ENCODE results near the gene XAGE2. TPM values are rescaled to one million over a fixed set of nuclear protein-coding genes. Genes with fewer than 3 reads are reported as not detected.

XAGE2 gene
- total and polyA plus RNA-seq, 9 of the 15 experiments (the other 6 are each of a cell fraction or from before 2014, with no cell fraction given): 0.14 to 0.36 (median 0.21) TPM; not detected in 6

DNA sequence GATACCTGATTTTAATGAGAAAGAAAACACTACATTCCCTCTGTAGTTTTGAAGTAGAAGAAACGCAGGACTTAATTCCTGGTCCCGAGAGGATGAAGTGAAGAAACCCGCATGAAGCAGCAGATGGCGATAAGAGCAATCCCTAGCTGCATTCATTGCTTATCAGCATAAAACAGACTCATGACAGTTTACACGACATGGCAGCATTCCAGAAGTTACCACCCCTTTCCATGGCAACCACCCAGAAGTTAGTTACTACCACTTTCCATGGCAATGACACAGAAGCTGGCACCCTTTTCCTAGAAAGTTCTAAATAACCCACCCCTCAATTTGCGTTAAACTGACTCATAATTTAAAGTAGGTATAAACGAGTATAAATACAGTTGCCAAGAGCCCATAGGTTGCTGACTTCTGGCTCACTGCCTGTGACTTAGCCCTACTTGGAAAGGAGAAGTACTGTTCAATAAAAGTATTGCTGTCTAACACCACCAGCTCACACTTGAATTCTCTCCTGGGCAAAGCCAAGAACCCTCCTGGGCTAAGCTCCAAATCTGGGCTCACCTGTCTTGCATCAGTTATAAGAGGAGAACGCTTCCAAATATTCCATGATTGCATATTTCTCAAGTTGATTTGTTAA lies 5.5 kb upstream of the XAGE2 start (continued):
- TF ChIP-seq, protein P1, sequence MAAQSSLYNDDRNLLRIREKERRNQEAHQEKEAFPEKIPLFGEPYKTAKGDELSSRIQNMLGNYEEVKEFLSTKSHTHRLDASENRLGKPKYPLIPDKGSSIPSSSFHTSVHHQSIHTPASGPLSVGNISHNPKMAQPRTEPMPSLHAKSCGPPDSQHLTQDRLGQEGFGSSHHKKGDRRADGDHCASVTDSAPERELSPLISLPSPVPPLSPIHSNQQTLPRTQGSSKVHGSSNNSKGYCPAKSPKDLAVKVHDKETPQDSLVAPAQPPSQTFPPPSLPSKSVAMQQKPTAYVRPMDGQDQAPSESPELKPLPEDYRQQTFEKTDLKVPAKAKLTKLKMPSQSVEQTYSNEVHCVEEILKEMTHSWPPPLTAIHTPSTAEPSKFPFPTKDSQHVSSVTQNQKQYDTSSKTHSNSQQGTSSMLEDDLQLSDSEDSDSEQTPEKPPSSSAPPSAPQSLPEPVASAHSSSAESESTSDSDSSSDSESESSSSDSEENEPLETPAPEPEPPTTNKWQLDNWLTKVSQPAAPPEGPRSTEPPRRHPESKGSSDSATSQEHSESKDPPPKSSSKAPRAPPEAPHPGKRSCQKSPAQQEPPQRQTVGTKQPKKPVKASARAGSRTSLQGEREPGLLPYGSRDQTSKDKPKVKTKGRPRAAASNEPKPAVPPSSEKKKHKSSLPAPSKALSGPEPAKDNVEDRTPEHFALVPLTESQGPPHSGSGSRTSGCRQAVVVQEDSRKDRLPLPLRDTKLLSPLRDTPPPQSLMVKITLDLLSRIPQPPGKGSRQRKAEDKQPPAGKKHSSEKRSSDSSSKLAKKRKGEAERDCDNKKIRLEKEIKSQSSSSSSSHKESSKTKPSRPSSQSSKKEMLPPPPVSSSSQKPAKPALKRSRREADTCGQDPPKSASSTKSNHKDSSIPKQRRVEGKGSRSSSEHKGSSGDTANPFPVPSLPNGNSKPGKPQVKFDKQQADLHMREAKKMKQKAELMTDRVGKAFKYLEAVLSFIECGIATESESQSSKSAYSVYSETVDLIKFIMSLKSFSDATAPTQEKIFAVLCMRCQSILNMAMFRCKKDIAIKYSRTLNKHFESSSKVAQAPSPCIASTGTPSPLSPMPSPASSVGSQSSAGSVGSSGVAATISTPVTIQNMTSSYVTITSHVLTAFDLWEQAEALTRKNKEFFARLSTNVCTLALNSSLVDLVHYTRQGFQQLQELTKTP (IDR thresholded peaks at IDR 0.05; ENCODE audit: low read depth in 1 of 2, partially characterized antibody in 2 of 2): no peak
- TF ChIP-seq ZBTB12 (CRISPR knock-in tag; IDR thresholded peaks at IDR 0.05) (no peak), NR3C1 (CRISPR knock-in tag; IDR thresholded peaks at IDR 0.05) (no peak), RBBP5 (IDR thresholded peaks at IDR 0.05; ENCODE audit: borderline replicate concordance, insufficient read depth, low read length, poor library complexity, severe bottlenecking) (no peak), SMAD1 (IDR thresholded peaks at IDR 0.05; ENCODE audit: low read depth, low read length, partially characterized antibody) (peak; percentile 83), PTRF (tag; IDR thresholded peaks at IDR 0.05) (no peak), HEY1 (CRISPR knock-in tag; IDR thresholded peaks at IDR 0.05; ENCODE audit: borderline replicate concordance) (no peak), TBL1XR1 (IDR thresholded peaks at IDR 0.05; ENCODE audit: low read length in 2 of 2) (no peak), SMARCA4 (IDR thresholded peaks at IDR 0.05) (peak; percentile 94), YBX1 (IDR thresholded peaks at IDR 0.05) (no peak), RFX5 (IDR thresholded peaks at IDR 0.05; ENCODE audit: low read depth, low read length) (no peak), FOXP1 (CRISPR knock-in tag; IDR thresholded peaks at IDR 0.05) (no peak), EHMT2 (IDR thresholded peaks at IDR 0.05) (no peak), GATAD2B (IDR thresholded peaks at IDR 0.05; ENCODE audit: borderline replicate concordance) (no peak), IRF1 (CRISPR knock-in tag; IDR thresholded peaks at IDR 0.05; ENCODE audit: borderline replicate concordance) (no peak), ZNF263 (CRISPR knock-in tag; IDR thresholded peaks at IDR 0.05; ENCODE audit: borderline replicate concordance) (no peak), JUND (IDR thresholded peaks at IDR 0.05; ENCODE audit: borderline replicate concordance, low read depth, low read length) (peak; percentile 35; the same call in 1 of the 2 replicates), JUND (tag; IDR thresholded peaks at IDR 0.05; ENCODE audit: borderline replicate concordance, low read depth, low read length) (no peak; the same call in 2 of the 3 replicates), TCF7L2 (IDR thresholded peaks at IDR 0.05; ENCODE audit: low read depth, low read length) (no peak), ZNF586 (CRISPR knock-in tag; conservative IDR thresholded peaks at IDR 0.05) (no peak), ZNF232 (CRISPR knock-in tag; IDR thresholded peaks at IDR 0.05) (no peak)
- TF ChIP-seq, protein P2, sequence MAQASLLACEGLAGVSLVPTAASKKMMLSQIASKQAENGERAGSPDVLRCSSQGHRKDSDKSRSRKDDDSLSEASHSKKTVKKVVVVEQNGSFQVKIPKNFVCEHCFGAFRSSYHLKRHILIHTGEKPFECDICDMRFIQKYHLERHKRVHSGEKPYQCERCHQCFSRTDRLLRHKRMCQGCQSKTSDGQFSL (CRISPR knock-in tag; IDR thresholded peaks at IDR 0.05): no peak
- TF ChIP-seq, protein P2 (tag; IDR thresholded peaks at IDR 0.05): no peak
